Measurements from ENCODE around the gene DGKH.
"Not testable (repeated sequence)": the region's sequence is repeated elsewhere in the genome, so short reads cannot be mapped to it uniquely, and the experiment has no call there.

Gene DGKH

DNA sequence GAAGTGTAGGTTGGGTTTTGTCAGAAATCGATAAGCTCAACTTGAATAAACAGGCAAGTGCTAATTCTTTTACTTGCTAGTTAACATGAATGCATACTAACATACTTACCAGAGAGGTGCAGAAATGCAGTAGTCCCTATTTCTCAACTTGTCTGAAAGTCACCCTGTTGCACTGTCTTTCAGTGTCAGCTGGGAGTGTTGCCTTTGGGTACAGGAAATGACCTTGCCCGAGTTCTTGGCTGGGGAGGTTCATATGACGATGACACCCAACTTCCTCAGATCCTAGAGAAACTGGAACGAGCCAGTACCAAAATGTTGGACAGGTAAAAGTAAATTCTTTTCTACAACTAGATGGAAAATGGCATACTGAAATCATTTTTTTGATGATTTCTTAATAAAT lies 120.0 kb downstream of the DGKH start:
- no peak for DNase-seq (ENCODE audit: low spot score)

DNA sequence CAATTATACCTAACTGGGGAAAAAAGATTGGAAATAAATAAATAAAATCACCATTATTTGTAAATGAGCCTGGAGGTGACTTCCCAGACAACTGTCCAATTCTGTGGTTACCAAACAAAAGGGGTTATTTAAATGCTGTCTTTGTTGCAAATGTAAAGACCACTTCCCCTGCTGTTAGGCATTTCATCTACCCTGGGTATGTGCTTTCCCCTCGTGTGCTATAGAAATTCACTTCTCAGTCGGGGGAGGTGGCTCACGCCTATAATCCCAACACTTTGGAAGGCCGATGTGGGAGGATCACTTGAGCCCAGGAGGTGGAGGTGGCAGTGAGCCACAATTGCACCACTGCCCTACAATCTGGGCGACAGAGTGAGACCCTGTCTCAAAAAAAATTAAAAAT lies 121.6 kb downstream of the DGKH start:
- no peak for DNase-seq (ENCODE audit: low spot score)

DNA sequence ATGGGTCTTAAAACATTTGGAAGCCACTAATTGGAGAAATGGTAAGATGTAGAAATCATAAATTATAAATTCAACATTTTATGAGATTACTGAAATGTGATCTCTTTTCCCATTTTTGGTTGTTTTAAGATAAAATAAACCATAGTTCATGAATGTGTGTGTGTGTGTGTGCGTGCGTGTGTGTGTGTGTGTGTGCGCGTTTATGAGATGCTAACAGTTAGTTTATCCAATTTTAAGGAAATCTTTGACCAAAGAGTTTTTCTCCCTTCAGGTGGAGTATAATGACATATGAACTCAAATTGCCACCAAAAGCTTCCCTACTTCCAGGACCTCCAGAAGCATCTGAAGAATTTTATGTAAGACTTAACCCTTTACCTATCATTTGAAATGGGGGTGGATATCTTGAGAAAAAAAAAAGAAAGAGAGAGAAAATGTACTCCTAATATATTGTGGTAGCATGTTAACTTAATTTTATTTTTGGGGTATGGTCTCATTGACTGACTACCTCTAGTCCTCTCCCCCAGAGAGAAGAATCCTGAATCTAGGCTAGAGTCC lies 125.4 kb downstream of the DGKH start:
- no peak for DNase-seq (ENCODE audit: low spot score)

DNA sequence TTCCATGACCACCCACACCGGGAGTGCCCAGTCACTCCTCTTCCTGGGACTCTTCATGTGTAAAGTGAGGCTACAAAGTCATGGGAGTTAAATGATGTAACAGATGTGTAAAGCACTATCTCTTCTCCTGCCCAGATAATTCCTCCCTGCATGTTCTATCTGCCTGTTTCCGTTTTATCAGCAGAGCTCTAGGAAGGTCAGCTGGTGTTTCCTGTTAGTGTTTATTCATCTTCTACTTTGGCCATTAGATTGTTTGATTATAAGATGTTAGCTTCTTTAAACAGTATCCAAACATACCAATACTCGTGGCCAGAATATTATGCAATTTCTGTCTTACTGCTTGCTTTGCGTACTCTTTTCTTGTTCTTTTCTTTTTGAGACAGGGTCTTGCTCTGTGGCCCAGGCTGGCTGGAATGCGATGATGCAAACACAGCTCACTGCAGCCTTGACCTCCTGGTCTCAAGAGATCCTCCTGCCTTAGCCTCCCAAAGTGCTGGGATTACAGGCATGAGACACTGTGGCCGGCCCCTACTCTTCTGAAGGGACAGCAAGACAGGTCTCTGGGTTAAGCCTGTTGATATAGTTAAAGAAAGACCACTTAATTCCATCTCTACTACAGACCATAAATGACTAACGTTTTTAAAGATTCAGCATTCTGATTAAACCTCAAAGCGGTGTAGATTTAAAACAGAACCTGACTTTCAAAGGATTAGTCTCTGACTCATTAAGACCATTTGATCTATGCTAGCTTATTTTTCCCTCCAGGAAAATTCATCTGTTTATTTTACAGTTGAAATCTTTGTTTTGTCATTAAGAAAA lies 126.1 kb downstream of the DGKH start:
- no peak for DNase-seq (ENCODE audit: low spot score)

DNA sequence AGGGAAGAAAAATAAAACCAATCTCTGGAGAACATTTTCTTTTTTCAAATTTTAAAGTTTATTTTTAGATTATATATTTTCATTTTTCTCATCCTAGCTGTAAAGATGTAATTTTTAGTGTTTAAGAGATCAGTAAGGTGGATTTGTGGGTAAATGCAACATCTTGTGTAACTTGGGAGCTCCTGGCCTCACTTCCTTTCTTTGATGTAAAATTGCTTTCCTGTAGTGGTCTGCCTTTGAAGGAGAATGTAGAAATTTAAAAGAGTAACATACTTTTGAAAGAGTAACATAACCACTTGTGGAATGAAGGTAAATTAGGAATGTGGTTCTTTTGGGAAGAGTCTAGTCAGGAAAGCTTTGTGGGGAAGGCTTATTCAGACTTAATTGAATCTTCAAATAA lies 127.8 kb downstream of the DGKH start:
- no peak for DNase-seq (ENCODE audit: low spot score)

DNA sequence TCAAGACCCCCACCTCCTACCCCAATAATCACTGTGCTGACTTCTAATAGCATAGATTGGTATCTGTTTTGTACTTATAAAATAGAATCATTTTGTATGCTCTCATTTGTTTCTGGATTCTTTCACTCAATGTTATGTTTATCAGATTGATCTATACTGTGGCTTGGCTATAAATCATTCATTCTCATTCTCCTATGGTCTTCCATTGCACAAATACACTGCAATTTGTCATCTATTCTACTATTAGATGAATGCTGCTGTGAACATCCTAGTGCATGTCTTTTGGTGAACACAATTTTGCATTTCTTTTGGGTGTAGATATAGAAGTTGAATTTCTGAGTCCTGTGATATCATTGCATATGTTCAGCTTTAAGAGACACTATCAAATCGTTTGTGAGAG lies 128.7 kb downstream of the DGKH start:
- DNase-seq (ENCODE audit: low spot score) = no peak

DNA sequence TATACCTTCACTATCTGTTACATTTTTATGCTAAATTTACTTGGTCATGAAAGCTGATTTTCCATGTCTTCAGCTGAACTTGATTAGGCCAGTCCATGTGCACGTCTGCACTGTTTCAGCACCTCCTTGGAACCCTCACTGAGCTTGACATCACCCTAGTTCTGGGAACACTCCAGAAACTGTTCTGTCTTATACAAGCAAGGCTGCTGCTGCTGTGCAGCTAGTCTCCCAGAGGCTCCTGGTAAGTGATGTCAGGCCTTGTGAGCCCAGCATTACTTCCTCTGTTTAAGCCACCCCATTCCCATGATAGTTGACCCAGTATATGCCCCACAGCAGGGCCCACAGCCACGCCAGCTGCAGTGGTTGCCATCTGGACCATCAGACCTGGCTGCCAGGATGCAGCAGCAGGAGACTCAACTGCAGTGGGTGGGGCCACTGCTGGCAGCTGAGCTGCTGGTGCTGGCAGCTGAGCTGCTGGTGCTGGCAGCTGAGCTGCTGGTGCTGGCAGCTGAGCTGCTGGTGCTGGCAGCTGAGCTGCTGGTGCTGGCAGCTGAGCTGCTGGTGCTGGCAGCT lies 133.0 kb downstream of the DGKH start:
- no peak for DNase-seq (ENCODE audit: low spot score)

DNA sequence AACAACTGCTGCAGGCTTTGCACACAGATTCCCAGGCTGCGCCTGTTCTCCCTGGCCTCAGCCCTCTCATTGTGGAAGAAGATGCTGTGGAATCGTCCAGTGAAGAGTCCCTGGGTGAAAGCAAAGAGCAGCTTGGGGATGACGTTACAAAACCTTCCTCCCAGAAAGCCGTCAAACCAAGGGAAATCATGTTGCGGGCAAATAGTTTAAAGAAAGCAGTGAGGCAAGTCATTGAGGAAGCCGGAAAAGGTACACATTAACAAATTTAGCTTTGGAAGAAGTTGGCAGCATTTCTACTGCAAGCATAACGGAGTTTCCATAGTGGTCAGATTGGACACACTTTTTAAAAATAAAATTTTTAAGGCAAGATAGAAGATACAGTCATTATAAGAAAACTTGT lies 140.6 kb downstream of the DGKH start:
- DNase-seq (ENCODE audit: low spot score) = no peak

DNA sequence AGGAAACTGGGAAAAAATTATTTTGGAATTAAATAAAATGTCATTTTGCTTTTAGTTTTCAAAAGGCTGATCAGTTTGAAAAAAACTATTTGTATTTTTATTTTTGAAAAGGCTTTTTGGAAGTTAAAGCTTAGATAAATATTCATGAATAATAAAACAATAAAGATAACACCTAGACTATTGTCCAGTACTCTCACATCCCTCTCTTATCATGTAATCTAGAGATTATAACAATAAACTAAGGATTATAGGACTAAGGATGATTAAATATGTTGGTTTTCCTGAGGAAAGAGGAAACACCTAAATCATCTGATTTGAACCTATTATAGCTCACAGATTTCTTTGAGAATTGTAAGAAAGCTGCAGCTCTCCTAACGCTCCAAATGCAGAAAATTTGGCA lies 142.1 kb downstream of the DGKH start:
- DNase-seq (ENCODE audit: low spot score) = no peak

DNA sequence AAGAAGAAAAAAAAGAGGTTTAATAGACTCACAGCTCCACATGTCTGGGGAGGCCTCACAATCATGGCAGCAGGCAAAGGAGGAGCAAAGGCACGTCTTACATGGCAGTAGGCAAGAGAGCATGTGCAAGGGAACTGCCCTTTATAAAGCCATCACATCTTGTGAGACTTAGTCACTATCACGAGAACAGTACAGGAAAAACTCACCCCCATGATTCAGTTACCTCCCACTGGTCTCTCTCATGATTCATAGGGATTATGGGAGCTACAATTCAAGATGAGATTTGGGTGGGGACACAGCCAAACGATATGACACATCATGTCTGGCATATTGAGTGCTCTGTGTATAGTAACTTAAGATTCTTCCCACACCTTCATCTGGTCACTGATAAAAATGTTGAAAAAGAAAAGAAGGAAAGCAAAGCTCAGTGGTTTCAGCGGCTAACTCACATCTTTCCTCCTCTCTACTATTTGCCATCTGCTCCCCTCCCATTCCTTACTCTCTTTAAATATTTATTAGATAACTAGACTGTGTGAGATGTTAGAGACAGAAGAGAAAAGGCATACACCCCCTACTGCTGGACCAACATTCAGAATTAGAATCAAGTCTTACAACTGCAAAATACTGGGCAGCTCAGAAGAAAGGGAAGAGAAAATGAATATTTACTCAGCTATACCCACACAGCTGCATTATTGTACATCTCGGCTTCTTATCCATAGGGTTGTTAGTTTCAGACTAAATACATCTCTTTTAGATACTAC lies 163.4 kb downstream of the DGKH start:
- no peak for DNase-seq (ENCODE audit: low spot score)

DNA sequence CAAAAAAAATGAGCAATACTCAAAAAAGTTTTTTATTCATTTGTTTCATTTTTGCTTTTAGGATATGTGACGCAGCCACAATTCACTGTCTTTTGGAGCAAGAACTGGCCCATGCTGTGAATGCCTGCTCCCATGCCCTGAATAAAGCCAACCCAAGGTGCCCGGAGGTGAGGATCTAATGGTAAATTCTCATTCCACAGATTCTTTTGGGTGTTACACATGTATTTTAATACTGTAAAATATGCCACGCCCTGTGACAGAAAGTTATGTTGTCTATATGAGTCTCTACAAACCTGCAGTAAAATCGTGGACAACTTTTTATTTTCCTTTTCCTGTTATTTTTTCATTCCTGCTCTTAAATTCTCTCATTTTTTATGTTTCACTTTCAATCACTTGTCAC lies 166.0 kb downstream of the DGKH start:
- no peak for DNase-seq (ENCODE audit: low spot score)

DNA sequence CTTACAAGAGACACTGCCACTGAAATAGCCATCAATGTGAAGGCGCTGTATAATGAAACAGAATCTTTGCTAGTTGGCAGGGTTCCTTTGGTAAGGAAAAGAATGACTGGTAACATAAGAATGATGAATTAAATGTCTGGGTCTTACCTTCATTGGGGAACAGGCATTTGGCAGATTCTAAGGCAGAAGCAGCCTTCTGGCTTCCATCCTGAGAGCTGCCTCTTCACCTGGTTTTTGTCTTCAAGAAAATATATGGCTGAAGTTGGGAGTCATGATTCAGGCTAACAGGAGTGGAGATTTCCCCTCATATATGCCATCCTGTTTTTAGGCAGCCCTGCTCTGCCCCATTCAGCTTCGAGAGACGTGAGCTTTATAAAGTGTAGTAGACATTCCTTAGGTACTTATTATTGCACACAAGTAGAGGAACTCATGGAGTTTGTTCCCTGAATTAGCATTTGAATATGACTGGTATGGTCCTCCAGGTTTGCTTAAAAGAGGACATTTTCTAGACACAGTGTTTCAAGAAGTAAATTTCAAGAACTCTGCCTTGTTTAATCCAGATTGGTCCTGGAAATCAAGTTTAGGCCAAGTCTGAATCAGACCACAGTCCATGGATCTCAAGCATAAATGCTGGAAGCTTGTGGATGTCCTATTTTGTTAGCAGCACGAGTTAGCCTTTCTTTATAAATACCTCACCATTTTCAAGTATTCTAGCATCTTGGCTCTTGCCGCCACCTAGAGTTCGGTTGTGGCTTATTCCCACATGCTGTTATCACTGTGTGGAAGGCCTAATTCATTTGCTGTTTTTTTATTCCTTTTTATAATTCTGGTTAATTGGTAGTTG lies 167.4 kb downstream of the DGKH start:
- peak; percentile 58 for DNase-seq (ENCODE audit: low spot score)

DNA sequence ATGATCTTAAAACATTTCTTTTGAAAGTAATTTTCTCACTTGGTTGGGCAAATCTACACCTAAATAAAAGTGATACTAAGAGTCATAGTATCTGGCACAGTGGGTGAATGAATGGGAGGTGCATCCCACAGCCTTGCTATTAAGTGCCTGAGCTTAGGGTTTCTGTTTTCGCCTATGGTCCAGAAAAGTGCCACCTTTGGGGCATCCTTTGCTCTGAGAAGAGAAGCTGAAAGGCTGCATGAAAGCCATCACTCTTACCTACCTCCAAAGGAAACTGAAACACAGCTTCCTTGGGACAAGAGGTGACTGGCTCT lies 167.9 kb downstream of the DGKH start:
- no peak for DNase-seq (ENCODE audit: low spot score)

DNA sequence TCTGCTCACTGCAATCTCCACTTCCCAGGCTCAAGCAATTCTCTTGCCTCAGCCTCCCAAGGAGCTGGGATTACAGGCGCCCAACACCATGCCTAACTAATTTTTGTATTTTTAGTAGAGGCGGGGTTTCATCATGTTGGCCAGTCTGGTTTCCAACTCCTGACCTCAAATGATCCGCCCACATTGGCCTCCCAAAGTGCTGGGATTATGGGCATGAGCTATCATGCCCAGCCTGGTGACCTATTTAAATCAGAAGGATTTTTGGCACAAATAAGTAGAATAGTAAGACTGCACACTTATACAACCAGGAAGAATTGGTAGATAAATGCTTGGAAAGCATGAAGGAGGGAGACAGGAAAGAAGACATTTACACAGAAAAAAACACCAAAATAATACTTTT lies 170.1 kb downstream of the DGKH start:
- no peak for DNase-seq (ENCODE audit: low spot score)

DNA sequence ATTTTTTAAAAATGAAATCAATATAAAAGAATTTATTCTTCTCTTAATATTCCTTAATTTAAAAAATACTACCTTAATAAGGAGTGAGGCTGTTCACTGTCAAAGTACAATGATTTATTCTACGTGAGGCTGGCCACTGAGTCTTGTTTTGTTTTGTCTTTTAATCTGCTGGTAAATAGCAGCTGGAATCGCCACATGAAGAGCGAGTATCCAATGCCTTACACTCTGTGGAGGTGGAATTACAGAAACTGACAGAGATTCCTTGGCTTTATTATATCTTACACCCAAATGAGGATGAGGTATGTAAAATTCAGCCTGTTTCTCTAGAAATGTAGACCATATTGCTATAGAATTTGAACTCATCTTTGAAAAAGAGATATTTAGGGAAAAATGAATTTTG lies 170.6 kb downstream of the DGKH start:
- DNase-seq (ENCODE audit: low spot score) = no peak

DNA sequence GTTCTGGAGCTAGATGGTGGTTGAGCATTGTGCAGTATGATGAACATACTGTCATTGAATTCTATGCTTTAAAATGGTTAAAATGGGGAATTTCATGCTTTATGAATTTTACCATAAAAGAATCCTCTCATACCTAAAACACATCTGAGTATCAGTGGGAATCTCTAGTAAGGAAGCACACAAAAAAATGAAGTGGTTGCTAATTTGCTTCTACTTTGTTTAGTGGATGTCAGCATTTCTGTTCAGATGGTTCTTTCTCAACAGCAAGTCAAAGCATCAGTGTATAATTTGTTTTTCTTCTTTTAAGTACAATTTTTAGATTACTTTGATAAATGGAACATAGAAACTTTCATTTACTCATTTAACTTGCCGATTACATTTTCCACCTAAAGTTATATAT lies 171.4 kb downstream of the DGKH start:
- DNase-seq (ENCODE audit: low spot score) = no peak

DNA sequence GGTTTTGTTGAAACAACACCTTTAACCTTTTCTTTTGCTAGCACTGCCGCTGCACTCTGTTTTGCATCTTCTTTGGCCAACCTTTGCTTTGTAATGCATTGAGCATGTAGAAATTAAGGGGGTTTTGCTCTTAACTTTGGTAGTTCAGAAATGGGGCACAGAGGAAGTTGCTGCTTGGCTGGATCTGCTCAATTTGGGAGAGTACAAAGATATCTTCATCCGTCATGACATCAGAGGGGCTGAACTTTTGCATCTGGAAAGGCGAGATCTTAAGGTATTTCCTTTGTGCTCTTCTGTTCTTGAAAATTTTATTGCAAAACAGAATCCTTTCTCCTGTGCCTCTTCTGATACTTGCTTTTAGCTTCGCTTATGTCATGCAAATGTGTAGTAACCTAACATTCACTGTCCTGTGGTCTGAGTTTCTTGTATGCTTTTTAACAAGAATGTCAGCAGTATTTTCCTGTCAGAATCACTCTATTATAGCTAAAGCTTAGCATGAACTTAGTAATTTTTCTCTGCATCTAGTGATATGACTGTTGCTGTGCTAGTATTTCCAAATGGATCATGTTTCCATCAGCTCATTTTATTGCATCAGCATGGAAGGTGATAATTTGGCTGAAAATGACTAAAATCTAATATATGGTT lies 172.8 kb downstream of the DGKH start:
- no peak for DNase-seq (ENCODE audit: low spot score)

DNA sequence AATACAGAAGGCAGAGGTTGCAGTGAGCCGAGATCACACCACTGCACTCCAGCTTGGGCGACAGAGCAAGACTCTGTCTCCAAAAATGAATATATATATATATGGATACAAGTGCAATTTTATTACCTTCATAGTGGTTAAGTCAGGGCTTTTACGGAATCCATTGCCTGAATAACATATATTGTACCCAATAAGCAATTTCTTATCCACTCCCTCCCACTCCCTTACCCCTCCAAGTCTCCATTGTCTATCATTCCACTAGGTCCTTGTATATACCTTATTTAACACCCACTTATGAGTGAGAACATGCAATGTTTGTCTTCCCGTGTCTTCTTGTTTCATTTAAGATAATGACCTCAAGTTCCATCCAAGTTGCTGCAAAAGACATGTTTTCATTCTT lies 175.2 kb downstream of the DGKH start:
- DNase-seq (ENCODE audit: low spot score) = no peak

DNA sequence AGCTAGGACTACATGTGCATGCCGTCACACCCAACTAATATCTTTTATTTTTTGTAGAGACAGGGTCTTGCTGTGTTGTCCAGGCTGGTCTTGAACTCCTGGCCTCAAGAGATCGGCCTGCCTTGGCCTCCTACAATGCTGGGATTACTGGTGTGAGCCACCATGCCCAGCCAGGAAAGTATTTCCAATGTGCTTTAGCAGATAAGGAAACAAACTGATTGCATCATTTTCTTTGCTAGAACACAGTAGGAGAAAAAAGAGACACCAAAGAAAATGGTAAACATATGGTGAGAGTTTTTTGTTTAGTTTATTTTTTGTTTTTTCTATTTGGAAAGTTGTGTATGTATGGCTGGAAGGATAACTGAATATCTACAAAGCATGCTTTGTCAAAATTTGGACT lies 176.6 kb downstream of the DGKH start:
- DNase-seq (ENCODE audit: low spot score) = no peak

DNA sequence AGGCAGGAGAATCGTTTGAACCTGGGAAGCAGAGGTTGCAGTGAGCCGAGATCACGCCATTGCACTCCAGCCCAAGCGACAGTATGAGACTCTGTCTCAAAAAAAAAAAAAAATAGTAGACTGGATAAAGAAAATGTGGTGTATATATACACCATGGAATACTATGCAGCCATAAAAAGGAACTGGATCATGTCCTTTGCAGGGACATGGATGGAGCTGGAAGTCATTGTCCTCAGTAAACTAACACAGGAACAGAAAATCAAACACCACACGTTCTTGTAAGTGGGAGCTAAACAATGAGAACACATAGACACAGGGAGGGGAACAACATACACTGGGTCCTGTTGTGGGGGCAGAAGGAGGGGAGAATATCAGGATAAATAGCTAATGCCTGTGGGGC lies 178.3 kb downstream of the DGKH start:
- not testable (repeated sequence) for DNase-seq (ENCODE audit: low spot score)

DNA sequence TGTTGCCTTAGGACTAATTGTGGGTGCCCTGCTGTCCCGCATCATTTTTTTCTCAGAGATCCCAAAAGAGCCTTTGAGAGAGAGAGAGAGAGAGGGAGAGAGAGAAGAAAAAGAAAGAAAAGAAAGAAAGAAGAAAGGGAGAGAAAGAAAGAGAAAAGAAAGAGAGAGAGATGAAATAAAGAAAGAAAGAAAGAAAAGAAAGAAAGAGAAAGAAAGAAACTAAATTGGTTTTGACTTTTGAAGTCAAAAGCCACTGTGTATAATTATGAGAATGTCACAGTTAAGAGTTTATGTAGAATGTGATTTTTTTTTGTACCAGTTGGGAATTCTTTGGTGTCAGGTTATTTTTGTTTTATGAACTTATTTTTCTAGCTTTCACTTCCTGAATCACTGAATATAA lies 180.1 kb downstream of the DGKH start:
- DNase-seq (ENCODE audit: low spot score) = no peak

DNA sequence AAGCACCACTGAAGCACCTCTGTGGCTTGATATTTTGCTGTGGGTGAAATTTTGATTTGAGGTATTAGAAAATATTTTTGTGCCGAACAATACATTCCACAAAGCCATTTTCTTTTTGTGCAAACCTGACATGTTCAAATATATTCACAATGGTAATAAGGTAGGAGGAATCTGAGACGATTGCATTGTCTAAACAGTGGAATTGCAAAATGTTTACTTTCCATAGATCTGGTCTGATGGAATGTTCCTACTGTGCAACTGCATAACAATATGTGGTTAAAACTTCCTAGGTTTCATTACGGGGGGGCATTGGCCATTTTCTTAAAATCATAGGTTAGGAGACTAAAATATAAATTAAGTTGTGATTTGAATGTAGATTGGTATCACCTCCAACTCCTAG lies 180.8 kb downstream of the DGKH start:
- no peak for DNase-seq (ENCODE audit: low spot score)
